ENCODE measurements around the gene ATXN1. TPM values are rescaled to one million over a fixed set of nuclear protein-coding genes. Genes with fewer than 3 reads are reported as not detected.

Gene ATXN1
- total RNA-seq, 2 donors from 2014 or later: 21.6 to 25.4 TPM

GRCh38 chr6:16688984-16689636 lies 72.2 kb downstream of the ATXN1 start:
- no peaks in the 10 kb centered on the region for H3K9me3 Mint-ChIP-seq
- H3K36me3 Mint-ChIP-seq: no peaks in the 10 kb centered on the region
- no peak overlapping the region for H3K27ac Mint-ChIP-seq
- DNase-seq (ENCODE audit: low spot score in 2 of 2) (no peak), ATAC-seq (no peak)

GRCh38 chr6:16688436-16688835 lies 72.8 kb downstream of the ATXN1 start:
- H3K27ac Mint-ChIP-seq: no peak overlapping the region
- no peak for ATAC-seq

GRCh38 chr6:16687045-16687444 lies 74.2 kb downstream of the ATXN1 start:
- no peaks in the 10 kb centered on the region for H3K9me3 Mint-ChIP-seq
- peaks cover 0 to 15% of the 10 kb centered on the region in 2 donors for H3K36me3 Mint-ChIP-seq
- ATAC-seq (no peak), DNase-seq (ENCODE audit: low spot score in 2 of 2) (no peak)
- H3K27ac Mint-ChIP-seq: peak overlapping the region; percentile 9 to 72

More at GRCh38 chr6:16688436-16688835, 72.8 kb downstream of the ATXN1 start:
- H3K9me3 Mint-ChIP-seq: no peaks in the 10 kb centered on the region
- no peak for DNase-seq (ENCODE audit: low spot score in 2 of 2)
- H3K36me3 Mint-ChIP-seq: peaks cover 0 to 2% of the 10 kb centered on the region in 2 donors

- DNase-seq (ENCODE audit: low spot score in 2 of 2): peak; percentile 78 to 85
- Mint-ChIP-seq H3K9me3 (no peaks in the 10 kb centered on the region), H3K36me3 (peaks cover 0 to 24% of the 10 kb centered on the region in 2 donors), H3K27ac (peak overlapping the region in 1 of 2 donors; percentile 84)
- ATAC-seq: peak; percentile 92 to 95
Observed at GRCh38 chr6:16684896-16685554, 76.2 kb downstream of the ATXN1 start.

GRCh38 chr6:16684195-16684689 lies 77.0 kb downstream of the ATXN1 start:
- no peak for DNase-seq (ENCODE audit: low spot score in 2 of 2)
- Mint-ChIP-seq H3K36me3 (peaks cover 0 to 24% of the 10 kb centered on the region in 2 donors), H3K27ac (peak overlapping the region in 1 of 2 donors; percentile 84), H3K9me3 (no peaks in the 10 kb centered on the region)
- ATAC-seq: no peak

- peak in 1 of 2 donors; percentile 19 for ATAC-seq
- no peak for DNase-seq (ENCODE audit: low spot score in 2 of 2)
- H3K36me3 Mint-ChIP-seq: peaks cover 0 to 27% of the 10 kb centered on the region in 2 donors
- H3K27ac Mint-ChIP-seq: peak overlapping the region in 1 of 2 donors; percentile 84
- no peaks in the 10 kb centered on the region for H3K9me3 Mint-ChIP-seq
Observed at GRCh38 chr6:16683641-16684194, 77.5 kb downstream of the ATXN1 start.

GRCh38 chr6:16681260-16681873 lies 79.9 kb downstream of the ATXN1 start:
- no peaks in the 10 kb centered on the region for H3K9me3 Mint-ChIP-seq
- H3K27ac Mint-ChIP-seq: no peak overlapping the region
- ATAC-seq (no peak), DNase-seq (ENCODE audit: low spot score in 2 of 2) (no peak)
- H3K36me3 Mint-ChIP-seq: peaks cover 0 to 31% of the 10 kb centered on the region in 2 donors

GRCh38 chr6:16679050-16679449 lies 82.2 kb downstream of the ATXN1 start:
- Mint-ChIP-seq H3K36me3 (peaks cover 0 to 31% of the 10 kb centered on the region in 2 donors), H3K27ac (no peak overlapping the region), H3K9me3 (no peaks in the 10 kb centered on the region)
- ATAC-seq (no peak), DNase-seq (ENCODE audit: low spot score in 2 of 2) (no peak)

GRCh38 chr6:16677458-16677857 lies 83.8 kb downstream of the ATXN1 start:
- DNase-seq (ENCODE audit: low spot score in 2 of 2) (no peak), ATAC-seq (no peak)
- no peak overlapping the region for H3K27ac Mint-ChIP-seq
- H3K36me3 Mint-ChIP-seq: peaks cover 0 to 20% of the 10 kb centered on the region in 2 donors
- no peaks in the 10 kb centered on the region for H3K9me3 Mint-ChIP-seq

GRCh38 chr6:16676978-16677377 lies 84.3 kb downstream of the ATXN1 start:
- H3K36me3 Mint-ChIP-seq: peaks cover 0 to 16% of the 10 kb centered on the region in 2 donors

GRCh38 chr6:16676376-16676775 lies 84.9 kb downstream of the ATXN1 start:
- Mint-ChIP-seq H3K36me3 (peaks cover 0 to 11% of the 10 kb centered on the region in 2 donors), H3K27ac (no peak overlapping the region), H3K9me3 (no peaks in the 10 kb centered on the region)
- DNase-seq (ENCODE audit: low spot score in 2 of 2) (no peak), ATAC-seq (no peak)

More at GRCh38 chr6:16676978-16677377, 84.3 kb downstream of the ATXN1 start:
- H3K9me3 Mint-ChIP-seq: no peaks in the 10 kb centered on the region
- no peak overlapping the region for H3K27ac Mint-ChIP-seq
- ATAC-seq (no peak), DNase-seq (ENCODE audit: low spot score in 2 of 2) (no peak)

GRCh38 chr6:16674801-16675392 lies 86.4 kb downstream of the ATXN1 start:
- no peak overlapping the region for H3K27ac Mint-ChIP-seq
- peaks cover 0 to 12% of the 10 kb centered on the region in 2 donors for H3K36me3 Mint-ChIP-seq
- ATAC-seq (no peak), DNase-seq (ENCODE audit: low spot score in 2 of 2) (no peak)
- no peaks in the 10 kb centered on the region for H3K9me3 Mint-ChIP-seq

- Mint-ChIP-seq H3K36me3 (peaks cover 0 to 6% of the 10 kb centered on the region in 2 donors), H3K27ac (no peak overlapping the region), H3K9me3 (no peaks in the 10 kb centered on the region)
- ATAC-seq (no peak), DNase-seq (ENCODE audit: low spot score in 2 of 2) (no peak)
Observed at GRCh38 chr6:16673011-16673797, 88.1 kb downstream of the ATXN1 start.

GRCh38 chr6:16671302-16672289 lies 89.7 kb downstream of the ATXN1 start:
- no peak for DNase-seq (ENCODE audit: low spot score in 2 of 2)

GRCh38 chr6:16670617-16671051 lies 90.6 kb downstream of the ATXN1 start:
- Mint-ChIP-seq H3K9me3 (no peaks in the 10 kb centered on the region), H3K36me3 (peaks cover 0 to 27% of the 10 kb centered on the region in 2 donors), H3K27ac (peak overlapping the region; percentile 59 to 88)
- no peak for DNase-seq (ENCODE audit: low spot score in 2 of 2)
- peak; percentile 54 to 77 for ATAC-seq

More at GRCh38 chr6:16671302-16672289, 89.7 kb downstream of the ATXN1 start:
- H3K27ac Mint-ChIP-seq: peak overlapping the region; percentile 18 to 59
- ATAC-seq: no peak
- H3K36me3 Mint-ChIP-seq: peaks cover 0 to 21% of the 10 kb centered on the region in 2 donors
- no peaks in the 10 kb centered on the region for H3K9me3 Mint-ChIP-seq
